ENCODE results near the gene TCP1.

DNA sequence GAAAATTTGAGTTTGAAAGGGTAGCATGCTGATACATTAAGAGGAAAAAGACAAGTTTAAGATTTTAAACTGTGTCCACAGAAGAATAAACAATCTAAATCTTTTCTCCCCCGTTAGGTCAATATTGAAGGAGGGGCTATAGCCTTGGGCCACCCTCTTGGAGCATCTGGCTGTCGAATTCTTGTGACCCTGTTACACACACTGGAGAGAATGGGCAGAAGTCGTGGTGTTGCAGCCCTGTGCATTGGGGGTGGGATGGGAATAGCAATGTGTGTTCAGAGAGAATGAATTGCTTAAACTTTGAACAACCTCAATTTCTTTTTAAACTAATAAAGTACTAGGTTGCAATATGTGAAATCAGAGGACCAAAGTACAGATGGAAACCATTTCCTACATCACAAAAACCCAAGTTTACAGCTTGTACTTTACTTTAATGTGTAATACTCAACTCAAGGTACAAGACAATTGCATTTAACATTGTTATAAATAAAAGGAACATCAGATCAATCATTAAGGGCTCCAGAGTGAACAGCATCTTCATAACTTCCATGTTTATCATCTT is 10.8 kb downstream of the TCP1 start:
- TF ChIP-seq BHLHE40 (IDR thresholded peaks at IDR 0.05; ENCODE audit: borderline replicate concordance) = no peak
- no peak for TF ChIP-seq HDGF (IDR thresholded peaks at IDR 0.05; ENCODE audit: borderline replicate concordance)
- TF ChIP-seq FOXA1 (IDR thresholded peaks at IDR 0.05) = no peak
- TF ChIP-seq SP1 (IDR thresholded peaks at IDR 0.05) = no peak
- TF ChIP-seq TARDBP (IDR thresholded peaks at IDR 0.05) = no peak
- TF ChIP-seq SUZ12 (IDR thresholded peaks at IDR 0.05) = no peak
- no peak for TF ChIP-seq NFRKB (IDR thresholded peaks at IDR 0.05)
- TF ChIP-seq LEF1 (IDR thresholded peaks at IDR 0.05; ENCODE audit: borderline replicate concordance) = no peak
- no peak for TF ChIP-seq CTBP1 (IDR thresholded peaks at IDR 0.05; ENCODE audit: borderline replicate concordance)
- no peak for TF ChIP-seq FOXM1 (IDR thresholded peaks at IDR 0.05; ENCODE audit: borderline replicate concordance)

Measured in HEK293T (cell line).